ENCODE results near the gene ENKUR.
A peak's percentile ranks its signal among the peaks of the same experiment; 100 is the strongest.

The ENKUR gene

GRCh38 chr10:24949616-24950015, 66.3 kb downstream of the ENKUR start:
- no peak for TF ChIP-seq TCF4 (CRISPR knock-in tag; IDR thresholded peaks at IDR 0.05; ENCODE audit: borderline replicate concordance)
- no peak for TF ChIP-seq BACH2 (CRISPR knock-in tag; IDR thresholded peaks at IDR 0.05; ENCODE audit: borderline replicate concordance)
- no peak for TF ChIP-seq ARNTL (CRISPR knock-in tag; IDR thresholded peaks at IDR 0.05; ENCODE audit: borderline replicate concordance, low read depth)
- TF ChIP-seq ESRRG (CRISPR knock-in tag; IDR thresholded peaks at IDR 0.05): no peak
- no peak for TF ChIP-seq ZFP30 (CRISPR knock-in tag; IDR thresholded peaks at IDR 0.05)
- no peak for TF ChIP-seq ZFP3 (CRISPR knock-in tag; IDR thresholded peaks at IDR 0.05)
- no peak for TF ChIP-seq PATZ1 (CRISPR knock-in tag; IDR thresholded peaks at IDR 0.05; ENCODE audit: borderline replicate concordance)
- TF ChIP-seq TOX (CRISPR knock-in tag; IDR thresholded peaks at IDR 0.05; ENCODE audit: borderline replicate concordance): no peak
- TF ChIP-seq POU6F1 (CRISPR knock-in tag; IDR thresholded peaks at IDR 0.05; ENCODE audit: borderline replicate concordance, low read depth): no peak
- TF ChIP-seq ZNF70 (CRISPR knock-in tag; IDR thresholded peaks at IDR 0.05): no peak
- no peak for TF ChIP-seq CSDC2 (CRISPR knock-in tag; IDR thresholded peaks at IDR 0.05)
- TF ChIP-seq SNAI2 (CRISPR knock-in tag; IDR thresholded peaks at IDR 0.05): no peak
- no peak for TF ChIP-seq RARB (CRISPR knock-in tag; IDR thresholded peaks at IDR 0.05)
- no peak for TF ChIP-seq CSRNP3 (CRISPR knock-in tag; IDR thresholded peaks at IDR 0.05)
- TF ChIP-seq ZNF565 (CRISPR knock-in tag; conservative IDR thresholded peaks at IDR 0.05; ENCODE audit: low read depth): no peak
- TF ChIP-seq ZNF8 (CRISPR knock-in tag; IDR thresholded peaks at IDR 0.05): no peak
- TF ChIP-seq TSHZ2 (CRISPR knock-in tag; IDR thresholded peaks at IDR 0.05): no peak
- TF ChIP-seq ISL1 (CRISPR knock-in tag; IDR thresholded peaks at IDR 0.05): no peak
- no peak for TF ChIP-seq GLIS3 (CRISPR knock-in tag; IDR thresholded peaks at IDR 0.05)
- no peak for ATAC-seq

- TF ChIP-seq ZFP30 (CRISPR knock-in tag; IDR thresholded peaks at IDR 0.05) (no peak), ISL1 (CRISPR knock-in tag; IDR thresholded peaks at IDR 0.05) (peak; percentile 65)
- ATAC-seq: peak; percentile 68
These were observed 68.5 kb downstream of the ENKUR start for GRCh38 chr10:24947304-24948097.

GRCh38 chr10:24944512-24945255, 71.3 kb downstream of the ENKUR start:
- ATAC-seq: peak; percentile 71
- TF ChIP-seq BACH2 (CRISPR knock-in tag; IDR thresholded peaks at IDR 0.05; ENCODE audit: borderline replicate concordance): no peak
- TF ChIP-seq OSR1 (CRISPR knock-in tag; IDR thresholded peaks at IDR 0.05): no peak
- TF ChIP-seq TSHZ2 (CRISPR knock-in tag; IDR thresholded peaks at IDR 0.05): no peak
- TF ChIP-seq SNAI2 (CRISPR knock-in tag; IDR thresholded peaks at IDR 0.05): no peak
- TF ChIP-seq RARB (CRISPR knock-in tag; IDR thresholded peaks at IDR 0.05): no peak
- TF ChIP-seq CREB5 (CRISPR knock-in tag; IDR thresholded peaks at IDR 0.05; ENCODE audit: low read depth): no peak
- TF ChIP-seq TOX (CRISPR knock-in tag; IDR thresholded peaks at IDR 0.05; ENCODE audit: borderline replicate concordance): no peak

All from SK-N-SH treated with all-trans-retinoic acid at 6 μM for 48 hours (cell line).